Measurements from ENCODE around the gene JARID2.
"Not testable (repeated sequence)": the region's sequence is repeated elsewhere in the genome, so short reads cannot be mapped to it uniquely, and the experiment has no call there.

Gene JARID2

GRCh38 chr6:15283986-15284361 lies 38.1 kb downstream of the JARID2 start:
- H3K9me3 ChIP-seq (ENCODE audit: control insufficient read depth, insufficient read depth, low read length): no peaks in the 10 kb centered on the region
- no peak overlapping the region for H3K9ac ChIP-seq (ENCODE audit: low read depth, low read length)
- no peaks in the 10 kb centered on the region; the same call in 1 of the 2 replicates for H3K36me3 ChIP-seq (ENCODE audit: insufficient read depth, low read length)
- H3K4me1 ChIP-seq (ENCODE audit: insufficient read depth, low read length): peaks cover 42% of the 10 kb centered on the region

GRCh38 chr6:15284743-15285142 lies 38.9 kb downstream of the JARID2 start:
- H3K4me1 ChIP-seq (ENCODE audit: insufficient read depth, low read length): peaks cover 40% of the 10 kb centered on the region
- H3K9me3 ChIP-seq (ENCODE audit: control insufficient read depth, insufficient read depth, low read length): no peaks in the 10 kb centered on the region
- no peak overlapping the region for H3K9ac ChIP-seq (ENCODE audit: low read depth, low read length)
- no peaks in the 10 kb centered on the region; the same call in 1 of the 2 replicates for H3K36me3 ChIP-seq (ENCODE audit: insufficient read depth, low read length)

GRCh38 chr6:15285682-15286294 lies 39.9 kb downstream of the JARID2 start:
- H3K4me1 ChIP-seq (ENCODE audit: insufficient read depth, low read length): peaks cover 36% of the 10 kb centered on the region
- H3K9ac ChIP-seq (ENCODE audit: low read depth, low read length): no peak overlapping the region
- no peaks in the 10 kb centered on the region for H3K9me3 ChIP-seq (ENCODE audit: control insufficient read depth, insufficient read depth, low read length)
- H3K36me3 ChIP-seq (ENCODE audit: insufficient read depth, low read length): no peaks in the 10 kb centered on the region; the same call in 1 of the 2 replicates

- H3K4me1 ChIP-seq (ENCODE audit: insufficient read depth, low read length): peaks cover 31% of the 10 kb centered on the region
- no peaks in the 10 kb centered on the region; the same call in 1 of the 2 replicates for H3K36me3 ChIP-seq (ENCODE audit: insufficient read depth, low read length)
- H3K9ac ChIP-seq (ENCODE audit: low read depth, low read length): no peak overlapping the region
- no peaks in the 10 kb centered on the region for H3K9me3 ChIP-seq (ENCODE audit: control insufficient read depth, insufficient read depth, low read length)
Measured at GRCh38 chr6:15287670-15288375, 42.0 kb downstream of the JARID2 start.

GRCh38 chr6:15288856-15289255 lies 43.0 kb downstream of the JARID2 start:
- no peaks in the 10 kb centered on the region for H3K9me3 ChIP-seq (ENCODE audit: control insufficient read depth, insufficient read depth, low read length)
- H3K9ac ChIP-seq (ENCODE audit: low read depth, low read length): no peak overlapping the region
- peaks cover 41% of the 10 kb centered on the region for H3K4me1 ChIP-seq (ENCODE audit: insufficient read depth, low read length)
- no peaks in the 10 kb centered on the region; the same call in 1 of the 2 replicates for H3K36me3 ChIP-seq (ENCODE audit: insufficient read depth, low read length)

GRCh38 chr6:15289456-15289855 lies 43.6 kb downstream of the JARID2 start:
- not testable (repeated sequence) for H3K36me3 ChIP-seq (ENCODE audit: insufficient read depth, low read length); H3K9ac ChIP-seq (ENCODE audit: low read depth, low read length); H3K9me3 ChIP-seq (ENCODE audit: control insufficient read depth, insufficient read depth, low read length)
- peaks cover 42% of the 10 kb centered on the region for H3K4me1 ChIP-seq (ENCODE audit: insufficient read depth, low read length)

GRCh38 chr6:15290067-15290680 lies 44.3 kb downstream of the JARID2 start:
- H3K4me1 ChIP-seq (ENCODE audit: insufficient read depth, low read length): peaks cover 47% of the 10 kb centered on the region

GRCh38 chr6:15290962-15291704 lies 45.3 kb downstream of the JARID2 start:
- Histone ChIP-seq H3K9me3 (ENCODE audit: control insufficient read depth, insufficient read depth, low read length) (no peaks in the 10 kb centered on the region), H3K4me1 (ENCODE audit: insufficient read depth, low read length) (peaks cover 43% of the 10 kb centered on the region), H3K9ac (ENCODE audit: low read depth, low read length) (no peak overlapping the region), H3K36me3 (ENCODE audit: insufficient read depth, low read length) (no peaks in the 10 kb centered on the region; the same call in 1 of the 2 replicates)

More at GRCh38 chr6:15290067-15290680, 44.3 kb downstream of the JARID2 start:
- Histone ChIP-seq H3K9ac (ENCODE audit: low read depth, low read length) (no peak overlapping the region), H3K9me3 (ENCODE audit: control insufficient read depth, insufficient read depth, low read length) (no peaks in the 10 kb centered on the region), H3K36me3 (ENCODE audit: insufficient read depth, low read length) (no peaks in the 10 kb centered on the region; the same call in 1 of the 2 replicates)

- H3K4me1 ChIP-seq (ENCODE audit: insufficient read depth, low read length): peaks cover 39% of the 10 kb centered on the region
Measured at GRCh38 chr6:15292721-15293302, 46.9 kb downstream of the JARID2 start.

GRCh38 chr6:15293674-15294073 lies 47.8 kb downstream of the JARID2 start:
- Histone ChIP-seq H3K4me1 (ENCODE audit: insufficient read depth, low read length) (peaks cover 31% of the 10 kb centered on the region), H3K9me3 (ENCODE audit: control insufficient read depth, insufficient read depth, low read length) (no peaks in the 10 kb centered on the region), H3K36me3 (ENCODE audit: insufficient read depth, low read length) (no peaks in the 10 kb centered on the region; the same call in 1 of the 2 replicates), H3K9ac (ENCODE audit: low read depth, low read length) (no peak overlapping the region)

More at GRCh38 chr6:15292721-15293302, 46.9 kb downstream of the JARID2 start:
- Histone ChIP-seq H3K36me3 (ENCODE audit: insufficient read depth, low read length) (no peaks in the 10 kb centered on the region; the same call in 1 of the 2 replicates), H3K9ac (ENCODE audit: low read depth, low read length) (no peak overlapping the region), H3K9me3 (ENCODE audit: control insufficient read depth, insufficient read depth, low read length) (no peaks in the 10 kb centered on the region)

- Histone ChIP-seq H3K36me3 (ENCODE audit: insufficient read depth, low read length) (no peaks in the 10 kb centered on the region), H3K4me1 (ENCODE audit: insufficient read depth, low read length) (peaks cover 31% of the 10 kb centered on the region), H3K9me3 (ENCODE audit: control insufficient read depth, insufficient read depth, low read length) (no peaks in the 10 kb centered on the region), H3K9ac (ENCODE audit: low read depth, low read length) (no peak overlapping the region)
Measured at GRCh38 chr6:15294504-15294903, 48.6 kb downstream of the JARID2 start.

GRCh38 chr6:15296249-15296648 lies 50.4 kb downstream of the JARID2 start:
- Histone ChIP-seq H3K36me3 (ENCODE audit: insufficient read depth, low read length) (no peaks in the 10 kb centered on the region), H3K9ac (ENCODE audit: low read depth, low read length) (no peak overlapping the region), H3K9me3 (ENCODE audit: control insufficient read depth, insufficient read depth, low read length) (no peaks in the 10 kb centered on the region), H3K4me1 (ENCODE audit: insufficient read depth, low read length) (peaks cover 46% of the 10 kb centered on the region)

GRCh38 chr6:15296735-15297134 lies 50.9 kb downstream of the JARID2 start:
- Histone ChIP-seq H3K9me3 (ENCODE audit: control insufficient read depth, insufficient read depth, low read length) (no peaks in the 10 kb centered on the region), H3K4me1 (ENCODE audit: insufficient read depth, low read length) (peaks cover 48% of the 10 kb centered on the region), H3K9ac (ENCODE audit: low read depth, low read length) (no peak overlapping the region), H3K36me3 (ENCODE audit: insufficient read depth, low read length) (no peaks in the 10 kb centered on the region)

- not testable (repeated sequence) for H3K36me3 ChIP-seq (ENCODE audit: insufficient read depth, low read length); H3K9ac ChIP-seq (ENCODE audit: low read depth, low read length); H3K9me3 ChIP-seq (ENCODE audit: control insufficient read depth, insufficient read depth, low read length)
- H3K4me1 ChIP-seq (ENCODE audit: insufficient read depth, low read length): peaks cover 48% of the 10 kb centered on the region
Measured at GRCh38 chr6:15297167-15297566, 51.3 kb downstream of the JARID2 start.

Measured in ES-I3 (cell line).